ENCODE results near the gene BCAT1. TPM values are rescaled to one million over a fixed set of nuclear protein-coding genes. Genes with fewer than 3 reads are reported as not detected.

The BCAT1 gene
- total RNA-seq, 1 experiment from 2014 or later = 183 TPM

DNA sequence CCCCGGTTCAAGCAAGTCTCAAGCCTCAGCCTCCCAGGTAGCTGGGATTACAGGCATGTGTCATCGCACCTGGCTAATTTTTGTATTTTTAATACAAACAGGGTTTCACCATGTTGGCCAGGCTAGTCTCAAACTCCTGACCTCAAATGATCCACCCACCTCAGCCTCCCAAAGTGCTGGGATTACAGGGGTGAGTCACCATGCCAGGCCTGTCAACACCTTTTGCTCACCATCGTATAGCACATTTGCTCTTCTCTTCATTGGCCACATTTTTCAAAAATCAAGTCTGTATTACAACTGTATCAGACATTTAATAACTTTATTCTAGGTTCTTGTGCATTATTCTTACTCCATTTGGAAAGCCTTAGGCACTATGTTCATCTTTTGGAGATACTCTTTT, 50.3 kb downstream of the BCAT1 start:
- Histone ChIP-seq H2AFZ (ENCODE audit: low read length) (no peak overlapping the region), H3K36me3 (ENCODE audit: insufficient read depth, low read length) (no peaks in the 10 kb centered on the region; the same call in 1 of the 2 replicates), H3K9me3 (ENCODE audit: low read length) (no peaks in the 10 kb centered on the region), H3K79me2 (ENCODE audit: low read length) (peaks cover 88% of the 10 kb centered on the region), H3K4me1 (ENCODE audit: low read length) (no peaks in the 10 kb centered on the region; the same call in 1 of the 2 replicates), H4K20me1 (ENCODE audit: insufficient read depth, low read depth, low read length) (no peaks in the 10 kb centered on the region), H3K4me3 (ENCODE audit: low read length) (no peak overlapping the region), H3K4me2 (ENCODE audit: low read depth, low read length, poor library complexity, severe bottlenecking) (no peak overlapping the region), H3K9ac (ENCODE audit: low read length) (no peak overlapping the region), H3K27me3 (ENCODE audit: low read length) (no peaks in the 10 kb centered on the region), H3K9me2 (replicated peaks; ENCODE audit: insufficient read depth, low read length) (no peaks in the 10 kb centered on the region), H3K27ac (ENCODE audit: low read length) (no peak overlapping the region)
- no peak for DNase-seq

DNA sequence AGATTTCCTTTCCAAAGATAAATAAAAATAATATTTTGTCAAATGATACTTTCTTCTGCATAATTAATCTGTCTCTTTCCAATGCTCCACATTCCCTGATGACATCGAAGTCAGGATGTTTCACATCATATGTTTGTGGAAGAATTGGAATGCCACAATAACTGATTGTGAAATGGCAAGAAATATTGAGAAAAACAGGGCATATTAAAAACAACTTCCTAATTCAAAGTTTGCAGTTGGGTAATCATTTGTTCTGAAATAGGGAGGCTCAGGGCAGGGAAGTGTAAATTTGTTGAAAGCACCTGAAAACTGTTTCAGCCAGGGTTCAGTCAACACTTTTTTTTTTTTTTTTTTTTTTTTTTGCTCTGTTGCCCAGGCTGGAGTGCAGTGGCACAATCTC, 50.7 kb downstream of the BCAT1 start:
- Histone ChIP-seq H3K27me3 (ENCODE audit: low read length) (no peaks in the 10 kb centered on the region), H3K4me1 (ENCODE audit: low read length) (no peaks in the 10 kb centered on the region; the same call in 1 of the 2 replicates), H2AFZ (ENCODE audit: low read length) (no peak overlapping the region), H3K9me2 (replicated peaks; ENCODE audit: insufficient read depth, low read length) (no peaks in the 10 kb centered on the region), H3K4me2 (ENCODE audit: low read depth, low read length, poor library complexity, severe bottlenecking) (no peak overlapping the region), H3K9ac (ENCODE audit: low read length) (no peak overlapping the region), H3K79me2 (ENCODE audit: low read length) (peaks cover 86% of the 10 kb centered on the region), H3K9me3 (ENCODE audit: low read length) (no peaks in the 10 kb centered on the region), H3K4me3 (ENCODE audit: low read length) (no peak overlapping the region), H3K36me3 (ENCODE audit: insufficient read depth, low read length) (no peaks in the 10 kb centered on the region; the same call in 1 of the 2 replicates), H3K27ac (ENCODE audit: low read length) (no peak overlapping the region), H4K20me1 (ENCODE audit: insufficient read depth, low read depth, low read length) (no peaks in the 10 kb centered on the region)
- DNase-seq = no peak

DNA sequence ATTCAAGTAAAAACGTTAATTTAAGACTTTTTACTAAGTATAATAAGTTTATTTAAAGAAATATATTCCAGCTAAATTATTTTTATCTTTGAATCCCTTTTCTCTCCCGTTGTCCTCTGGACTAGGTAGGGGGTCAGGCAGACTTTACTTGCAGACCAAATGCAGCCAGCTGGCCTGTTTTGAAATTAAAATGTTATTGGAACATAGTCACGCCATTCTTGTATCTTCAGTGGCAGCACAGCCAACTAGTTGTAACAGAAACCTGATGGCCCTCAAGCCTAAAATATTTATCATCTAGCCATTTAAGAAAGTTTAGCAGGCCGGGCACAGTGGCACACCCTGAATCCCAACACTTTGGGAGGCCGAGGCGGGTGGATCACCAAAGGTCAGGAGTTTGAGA, 52.7 kb downstream of the BCAT1 start:
- no peaks in the 10 kb centered on the region for H3K9me2 ChIP-seq (replicated peaks; ENCODE audit: insufficient read depth, low read length)
- no peaks in the 10 kb centered on the region for H3K9me3 ChIP-seq (ENCODE audit: low read length)
- DNase-seq = no peak
- H4K20me1 ChIP-seq (ENCODE audit: insufficient read depth, low read depth, low read length) = no peaks in the 10 kb centered on the region
- H3K36me3 ChIP-seq (ENCODE audit: insufficient read depth, low read length) = no peaks in the 10 kb centered on the region; the same call in 1 of the 2 replicates
- no peaks in the 10 kb centered on the region; the same call in 1 of the 2 replicates for H3K4me1 ChIP-seq (ENCODE audit: low read length)
- H2AFZ ChIP-seq (ENCODE audit: low read length) = no peak overlapping the region
- H3K27ac ChIP-seq (ENCODE audit: low read length) = no peak overlapping the region
- peaks cover 78% of the 10 kb centered on the region for H3K79me2 ChIP-seq (ENCODE audit: low read length)
- no peaks in the 10 kb centered on the region for H3K27me3 ChIP-seq (ENCODE audit: low read length)
- no peak overlapping the region for H3K9ac ChIP-seq (ENCODE audit: low read length)
- H3K4me3 ChIP-seq (ENCODE audit: low read length) = no peak overlapping the region
- no peak overlapping the region for H3K4me2 ChIP-seq (ENCODE audit: low read depth, low read length, poor library complexity, severe bottlenecking)

DNA sequence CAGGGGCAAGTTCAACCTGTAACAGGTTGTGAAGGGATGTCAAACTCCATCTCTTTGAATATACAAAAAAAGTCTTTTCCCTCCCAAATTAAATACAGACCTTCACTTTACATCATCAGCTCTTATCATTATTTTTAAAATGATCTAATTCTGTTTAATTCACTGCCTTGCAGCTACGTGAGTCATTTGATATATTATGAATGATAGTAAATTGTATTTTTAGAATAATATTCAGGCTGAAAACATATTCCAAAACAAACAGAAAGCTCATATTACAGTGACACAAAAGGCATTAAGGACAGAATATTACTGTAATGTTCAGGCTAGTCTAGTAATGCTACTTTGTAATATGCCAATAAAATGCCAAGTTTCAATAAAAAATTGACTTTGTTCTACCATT, 53.3 kb downstream of the BCAT1 start:
- Histone ChIP-seq H3K27ac (ENCODE audit: low read length) (no peak overlapping the region), H4K20me1 (ENCODE audit: insufficient read depth, low read depth, low read length) (no peaks in the 10 kb centered on the region), H3K9me3 (ENCODE audit: low read length) (no peaks in the 10 kb centered on the region), H3K4me3 (ENCODE audit: low read length) (no peak overlapping the region), H3K79me2 (ENCODE audit: low read length) (peaks cover 77% of the 10 kb centered on the region), H3K9me2 (replicated peaks; ENCODE audit: insufficient read depth, low read length) (no peaks in the 10 kb centered on the region), H3K9ac (ENCODE audit: low read length) (no peak overlapping the region), H3K36me3 (ENCODE audit: insufficient read depth, low read length) (no peaks in the 10 kb centered on the region; the same call in 1 of the 2 replicates), H2AFZ (ENCODE audit: low read length) (no peak overlapping the region), H3K27me3 (ENCODE audit: low read length) (no peaks in the 10 kb centered on the region), H3K4me1 (ENCODE audit: low read length) (no peaks in the 10 kb centered on the region; the same call in 1 of the 2 replicates), H3K4me2 (ENCODE audit: low read depth, low read length, poor library complexity, severe bottlenecking) (no peak overlapping the region)
- DNase-seq = no peak

- Histone ChIP-seq H3K27me3 (ENCODE audit: low read length) (no peaks in the 10 kb centered on the region), H4K20me1 (ENCODE audit: insufficient read depth, low read depth, low read length) (no peaks in the 10 kb centered on the region), H2AFZ (ENCODE audit: low read length) (no peak overlapping the region), H3K36me3 (ENCODE audit: insufficient read depth, low read length) (no peaks in the 10 kb centered on the region; the same call in 1 of the 2 replicates), H3K79me2 (ENCODE audit: low read length) (peaks cover 70% of the 10 kb centered on the region), H3K4me1 (ENCODE audit: low read length) (no peaks in the 10 kb centered on the region; the same call in 1 of the 2 replicates), H3K9me2 (replicated peaks; ENCODE audit: insufficient read depth, low read length) (no peaks in the 10 kb centered on the region), H3K9me3 (ENCODE audit: low read length) (no peaks in the 10 kb centered on the region), H3K9ac (ENCODE audit: low read length) (no peak overlapping the region), H3K4me3 (ENCODE audit: low read length) (no peak overlapping the region), H3K27ac (ENCODE audit: low read length) (no peak overlapping the region), H3K4me2 (ENCODE audit: low read depth, low read length, poor library complexity, severe bottlenecking) (no peak overlapping the region)
- no peak for DNase-seq
Observed at GRCh38 chr12:24894879-24895278, 54.0 kb downstream of the BCAT1 start.

DNA sequence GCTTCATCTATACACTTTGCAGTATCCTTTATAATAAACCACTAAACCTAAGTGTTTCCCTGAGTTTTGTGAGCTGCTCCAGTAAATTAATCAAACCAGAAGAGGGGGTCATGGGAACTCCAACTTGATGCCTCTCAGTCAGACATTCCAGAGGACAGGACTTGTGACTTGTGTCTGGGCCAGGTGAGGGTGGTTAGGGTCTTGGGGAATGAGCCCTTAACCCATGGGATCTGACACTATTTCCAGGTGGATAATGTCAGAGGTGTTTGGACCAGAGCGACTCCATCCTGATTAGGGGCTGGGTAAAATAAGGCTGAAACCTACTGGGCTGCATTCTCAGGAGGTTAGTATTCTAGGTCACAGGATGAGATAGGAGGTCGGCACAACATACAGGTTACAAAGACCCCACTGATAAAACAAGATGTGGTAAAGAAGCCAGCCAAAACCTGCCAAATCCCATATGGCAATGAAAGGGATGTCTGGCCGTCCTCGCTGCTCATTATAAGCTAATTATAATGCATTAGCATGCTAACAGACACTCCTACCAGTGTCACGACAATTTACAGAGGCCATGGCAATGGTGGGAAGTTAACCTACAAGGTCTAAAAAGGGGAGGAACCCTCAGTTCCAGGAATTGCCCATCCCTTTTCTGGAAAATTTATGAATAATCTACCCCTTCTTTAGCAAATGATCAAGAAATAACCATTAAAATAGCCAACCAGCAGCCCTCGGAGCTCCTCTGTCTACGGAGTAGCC, 58.7 kb downstream of the BCAT1 start:
- H3K4me1 ChIP-seq (ENCODE audit: low read length) = peaks cover 5% of the 10 kb centered on the region; the same call in 1 of the 2 replicates
- H3K27me3 ChIP-seq (ENCODE audit: low read length) = no peaks in the 10 kb centered on the region
- no peak overlapping the region for H3K9ac ChIP-seq (ENCODE audit: low read length)
- H3K79me2 ChIP-seq (ENCODE audit: low read length) = peaks cover 67% of the 10 kb centered on the region
- no peaks in the 10 kb centered on the region for H4K20me1 ChIP-seq (ENCODE audit: insufficient read depth, low read depth, low read length)
- H3K9me2 ChIP-seq (replicated peaks; ENCODE audit: insufficient read depth, low read length) = no peaks in the 10 kb centered on the region
- H3K27ac ChIP-seq (ENCODE audit: low read length) = no peak overlapping the region
- no peak overlapping the region for H3K4me2 ChIP-seq (ENCODE audit: low read depth, low read length, poor library complexity, severe bottlenecking)
- H3K36me3 ChIP-seq (ENCODE audit: insufficient read depth, low read length) = no peaks in the 10 kb centered on the region
- H3K9me3 ChIP-seq (ENCODE audit: low read length) = no peaks in the 10 kb centered on the region
- DNase-seq = no peak
- H2AFZ ChIP-seq (ENCODE audit: low read length) = no peak overlapping the region
- no peak overlapping the region for H3K4me3 ChIP-seq (ENCODE audit: low read length)

DNA sequence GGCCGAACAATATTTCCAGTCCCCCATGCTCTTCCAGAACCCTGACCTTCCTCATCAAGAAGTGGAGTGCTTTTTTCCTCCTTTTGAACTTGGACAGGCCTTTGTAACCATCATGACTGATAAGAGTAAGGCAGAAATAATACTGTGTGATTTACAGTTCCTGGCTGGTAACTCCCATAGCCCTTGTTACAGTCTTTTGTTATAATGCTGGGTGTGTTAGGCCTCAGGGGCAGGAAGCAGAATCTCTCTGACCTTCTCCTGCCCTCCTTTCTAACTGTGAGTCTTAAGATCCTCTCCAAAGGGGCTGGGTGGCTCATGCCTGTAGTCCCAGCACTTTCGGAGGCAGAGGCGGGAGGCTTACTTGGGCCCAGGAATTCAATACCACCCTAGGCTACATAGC, 59.5 kb downstream of the BCAT1 start:
- no peaks in the 10 kb centered on the region for H4K20me1 ChIP-seq (ENCODE audit: insufficient read depth, low read depth, low read length)
- no peak overlapping the region for H2AFZ ChIP-seq (ENCODE audit: low read length)
- H3K4me1 ChIP-seq (ENCODE audit: low read length) = peaks cover 5% of the 10 kb centered on the region; the same call in 1 of the 2 replicates
- H3K4me2 ChIP-seq (ENCODE audit: low read depth, low read length, poor library complexity, severe bottlenecking) = no peak overlapping the region
- H3K9me2 ChIP-seq (replicated peaks; ENCODE audit: insufficient read depth, low read length) = no peaks in the 10 kb centered on the region
- H3K9ac ChIP-seq (ENCODE audit: low read length) = no peak overlapping the region
- no peak overlapping the region for H3K27ac ChIP-seq (ENCODE audit: low read length)
- H3K4me3 ChIP-seq (ENCODE audit: low read length) = no peak overlapping the region
- H3K36me3 ChIP-seq (ENCODE audit: insufficient read depth, low read length) = no peaks in the 10 kb centered on the region
- DNase-seq = no peak
- no peaks in the 10 kb centered on the region for H3K27me3 ChIP-seq (ENCODE audit: low read length)
- H3K9me3 ChIP-seq (ENCODE audit: low read length) = no peaks in the 10 kb centered on the region
- H3K79me2 ChIP-seq (ENCODE audit: low read length) = peaks cover 66% of the 10 kb centered on the region

GRCh38 chr12:24888813-24889212, 60.1 kb downstream of the BCAT1 start:
- no peaks in the 10 kb centered on the region for H3K9me2 ChIP-seq (replicated peaks; ENCODE audit: insufficient read depth, low read length)
- H3K4me1 ChIP-seq (ENCODE audit: low read length) = peaks cover 5% of the 10 kb centered on the region; the same call in 1 of the 2 replicates
- no peak for DNase-seq
- H3K4me2 ChIP-seq (ENCODE audit: low read depth, low read length, poor library complexity, severe bottlenecking) = no peak overlapping the region
- H3K79me2 ChIP-seq (ENCODE audit: low read length) = peaks cover 68% of the 10 kb centered on the region
- H3K36me3 ChIP-seq (ENCODE audit: insufficient read depth, low read length) = peaks cover 5% of the 10 kb centered on the region; the same call in 1 of the 2 replicates
- no peaks in the 10 kb centered on the region for H3K9me3 ChIP-seq (ENCODE audit: low read length)
- H3K9ac ChIP-seq (ENCODE audit: low read length) = no peak overlapping the region
- H2AFZ ChIP-seq (ENCODE audit: low read length) = no peak overlapping the region
- H3K4me3 ChIP-seq (ENCODE audit: low read length) = no peak overlapping the region
- H4K20me1 ChIP-seq (ENCODE audit: insufficient read depth, low read depth, low read length) = no peaks in the 10 kb centered on the region
- no peak overlapping the region for H3K27ac ChIP-seq (ENCODE audit: low read length)
- no peaks in the 10 kb centered on the region for H3K27me3 ChIP-seq (ENCODE audit: low read length)

Data from Karpas-422 (cell line).